Prostate gland (tissue), 2 donors: ENCODE data around the gene CENPI. TPM values are rescaled to one million over a fixed set of nuclear protein-coding genes. Genes with fewer than 3 reads are reported as not detected.

Experiments used
- DNase-seq: peaks from one replicate; pipeline ENCODE4 v3.0.0-alpha.2; 2019; ENCODE audit warnings: low spot score
- H3K27ac ChIP-seq, 2 donors: fragments of 200-600 bp; sonication (generic); 2 replicates each; pipeline ENCODE4 v1.5.1; 2017 to 2019
- H3K27me3 ChIP-seq: fragments of 200-600 bp; sonication (generic); replicated peaks from 2 replicates; pipeline ENCODE4 v1.5.1; 2019; ENCODE audit not compliant: insufficient read depth
- H3K36me3 ChIP-seq, 2 donors: fragments of 200-600 bp; sonication (generic); 1 replicate in 1 of 2; 2 replicates in 1 of 2; pipeline versions ENCODE4 v1.5.1 to v1.8.1; 2017 to 2019
- H3K4me1 ChIP-seq: fragments of 200-600 bp; sonication (generic); replicated peaks from 2 replicates; pipeline ENCODE4 v1.5.1; 2019
- H3K4me3 ChIP-seq, 2 donors: fragments of 200-600 bp; sonication (generic); 2 replicates each; pipeline ENCODE4 v1.5.1; 2017 to 2019
- H3K9me3 ChIP-seq: fragments of 200-600 bp; sonication (generic); 2 replicates; pipeline ENCODE4 v1.5.1; 2017
- POLR2A ChIP-seq: fragments of 450-650 bp; IDR thresholded peaks from one replicate; pipeline ENCODE4 v1.6.1; 2016; ENCODE audit warnings: antibody characterized with exemption, mild to moderate bottlenecking
- POLR2AphosphoS5 ChIP-seq: sonication (generic); formaldehyde crosslinking; IDR thresholded peaks from one replicate; pipeline ENCODE4 v1.6.1; 2017; ENCODE audit warnings: antibody characterized with exemption
- WGBS: methylation state at CpG from one replicate; pipeline ENCODE4 v1.1.5; 2018; 5-methylcytosine and 5-hydroxymethylcytosine counted together
- intact Hi-C: fragments of 100-400 bp; cut with DNase I; formaldehyde crosslinking; loops from one replicate; pipeline ENCODE4 v1.14.2; 2022
- total RNA-seq, 2 donors: library from RNA; depleted of rRNA; stranded (reverse); fragments of >200 nt; gene quantifications; one replicate each; pipeline ENCODE4 v1.1.0, GENCODE V29; 2016
- TF ChIP-seq, protein P1 (sequence below), 4 experiments: fragments of 200-600 bp in 2 of 4; fragments of 450-650 bp in 2 of 4; sonication (generic) in 2 of 4; IDR thresholded peaks; 1 replicate in 3 of 4; 2 replicates in 1 of 4; pipeline ENCODE4 v1.5.1; 2016 to 2019; ENCODE audit warnings: antibody characterized with exemption in 4 of 4, mild to moderate bottlenecking in 2 of 4, moderate library complexity in 2 of 4

CENPI gene
- total RNA-seq, 2 donors from 2014 or later, result 1.0 to 1.9 TPM

DNA sequence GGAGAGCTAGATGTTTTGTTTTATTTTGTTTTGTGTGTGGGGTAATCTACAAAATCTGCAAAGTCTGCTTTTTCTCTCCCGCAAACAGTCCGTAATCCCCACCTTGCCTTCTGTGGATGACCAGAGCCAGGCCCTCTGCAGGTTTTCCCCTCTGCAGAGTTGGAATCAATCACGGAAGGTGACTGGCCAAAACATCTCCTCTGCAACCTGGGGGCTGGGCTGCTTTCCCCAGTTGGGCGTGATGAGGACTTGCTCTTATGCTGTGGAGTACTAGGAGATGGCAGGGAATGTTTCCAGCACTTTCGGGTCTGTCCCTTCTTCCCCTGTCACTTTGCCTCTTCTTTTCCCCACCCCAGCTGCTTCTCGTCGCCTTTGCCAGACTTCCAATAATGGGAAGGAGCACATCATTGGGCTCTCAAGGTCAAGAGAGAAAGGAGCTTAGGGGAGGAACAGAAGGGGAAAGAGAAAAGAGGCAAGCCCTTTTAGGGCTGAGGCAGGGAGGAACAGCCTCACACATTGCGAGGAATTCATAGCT, 18.2 kb upstream of the CENPI start:
- intact Hi-C loops, result no loop called here
- Histone ChIP-seq H3K4me1 (no peaks in the 10 kb centered on the region), H3K27ac (no peak overlapping the region), H3K9me3 (no peaks in the 10 kb centered on the region), H3K4me3 (peak overlapping the region in 1 of 2 donors; percentile 10), H3K36me3 (no peaks in the 10 kb centered on the region), H3K27me3 (no peaks in the 10 kb centered on the region)
- TF ChIP-seq, protein P1, sequence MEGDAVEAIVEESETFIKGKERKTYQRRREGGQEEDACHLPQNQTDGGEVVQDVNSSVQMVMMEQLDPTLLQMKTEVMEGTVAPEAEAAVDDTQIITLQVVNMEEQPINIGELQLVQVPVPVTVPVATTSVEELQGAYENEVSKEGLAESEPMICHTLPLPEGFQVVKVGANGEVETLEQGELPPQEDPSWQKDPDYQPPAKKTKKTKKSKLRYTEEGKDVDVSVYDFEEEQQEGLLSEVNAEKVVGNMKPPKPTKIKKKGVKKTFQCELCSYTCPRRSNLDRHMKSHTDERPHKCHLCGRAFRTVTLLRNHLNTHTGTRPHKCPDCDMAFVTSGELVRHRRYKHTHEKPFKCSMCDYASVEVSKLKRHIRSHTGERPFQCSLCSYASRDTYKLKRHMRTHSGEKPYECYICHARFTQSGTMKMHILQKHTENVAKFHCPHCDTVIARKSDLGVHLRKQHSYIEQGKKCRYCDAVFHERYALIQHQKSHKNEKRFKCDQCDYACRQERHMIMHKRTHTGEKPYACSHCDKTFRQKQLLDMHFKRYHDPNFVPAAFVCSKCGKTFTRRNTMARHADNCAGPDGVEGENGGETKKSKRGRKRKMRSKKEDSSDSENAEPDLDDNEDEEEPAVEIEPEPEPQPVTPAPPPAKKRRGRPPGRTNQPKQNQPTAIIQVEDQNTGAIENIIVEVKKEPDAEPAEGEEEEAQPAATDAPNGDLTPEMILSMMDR (IDR thresholded peaks at IDR 0.05), result no peak
- TF ChIP-seq POLR2AphosphoS5, result no peak
- TF ChIP-seq POLR2A, result no peak
- 19% methylated on average over 8 of the region's 8 CpGs for WGBS
- DNase-seq, result no peak

DNA sequence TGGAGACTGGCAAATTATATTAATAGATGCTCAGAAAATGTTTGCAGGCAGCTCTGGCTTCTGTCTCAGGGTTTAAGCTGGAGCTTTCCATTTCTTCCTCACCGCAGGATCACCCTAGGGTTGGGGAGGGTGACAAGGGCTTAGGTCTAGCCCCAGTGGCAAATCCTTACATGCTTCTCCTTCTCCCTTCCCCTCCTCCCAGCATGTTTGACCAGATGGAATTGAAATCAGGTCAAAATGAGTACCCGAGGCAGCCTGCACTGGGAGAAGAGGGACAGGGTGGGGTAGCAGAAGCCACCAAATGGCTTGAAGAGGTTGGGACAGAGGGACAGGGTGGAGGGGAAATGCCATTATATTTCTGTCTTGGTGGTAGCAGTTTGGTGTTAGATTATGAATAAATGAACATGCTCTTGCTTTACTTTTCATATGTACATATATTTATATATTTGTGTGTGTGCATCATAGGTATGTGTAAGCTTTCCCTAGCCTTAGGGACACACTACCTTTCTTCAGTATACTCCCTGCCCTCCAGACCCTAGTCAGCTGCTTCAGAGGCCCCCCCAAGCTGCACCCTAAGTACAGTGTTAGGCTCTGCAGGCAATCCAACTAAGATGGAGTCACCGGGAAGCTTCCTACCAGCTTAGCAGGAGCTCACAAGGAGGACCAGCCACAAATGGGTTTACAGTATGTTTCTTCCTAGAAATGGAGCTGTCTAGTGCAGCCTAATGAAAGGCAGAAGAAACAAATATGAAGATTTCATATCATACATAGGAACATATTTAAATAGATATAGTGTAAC, 17.5 kb upstream of the CENPI start:
- H3K4me3 ChIP-seq, result no peak overlapping the region
- 39% methylated on average over 3 of the region's 3 CpGs for WGBS
- DNase-seq, result no peak
- intact Hi-C loops, result no loop called here
- TF ChIP-seq POLR2AphosphoS5 (no peak), POLR2A (no peak)
- TF ChIP-seq, protein P1 (IDR thresholded peaks at IDR 0.05), result no peak
- H3K27ac ChIP-seq, result no peak overlapping the region
- H3K27me3 ChIP-seq, result no peaks in the 10 kb centered on the region
- no peaks in the 10 kb centered on the region for H3K4me1 ChIP-seq
- H3K36me3 ChIP-seq, result no peaks in the 10 kb centered on the region
- no peaks in the 10 kb centered on the region for H3K9me3 ChIP-seq

DNA sequence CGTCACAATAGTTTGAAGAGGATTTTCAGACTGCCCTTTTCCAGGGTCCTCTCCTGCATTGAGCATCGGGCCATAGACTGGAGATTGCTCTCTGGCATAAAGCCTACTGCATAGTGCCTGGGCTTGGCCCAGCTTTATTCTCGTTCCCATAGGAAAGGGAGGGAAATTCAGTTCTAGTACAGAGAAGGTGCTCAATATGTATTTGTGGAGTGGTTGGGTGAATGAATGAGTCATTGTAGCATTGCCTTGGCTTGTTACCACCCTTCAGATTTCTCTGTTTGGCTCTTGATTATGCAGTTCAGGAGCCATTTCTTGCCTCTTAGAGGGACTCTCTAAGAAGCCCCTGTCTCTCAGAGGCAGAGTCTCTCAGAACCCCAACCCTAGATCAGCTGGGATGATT, 16.8 kb upstream of the CENPI start:
- intact Hi-C loops, result no loop called here
- H3K36me3 ChIP-seq, result no peaks in the 10 kb centered on the region
- H3K27ac ChIP-seq, result no peak overlapping the region
- no peaks in the 10 kb centered on the region for H3K4me1 ChIP-seq
- DNase-seq, result no peak
- H3K4me3 ChIP-seq, result no peak overlapping the region
- 61% methylated on average over 3 of the region's 3 CpGs for WGBS
- H3K27me3 ChIP-seq, result no peaks in the 10 kb centered on the region
- TF ChIP-seq POLR2AphosphoS5 (no peak), POLR2A (no peak)
- TF ChIP-seq, protein P1 (IDR thresholded peaks at IDR 0.05), result no peak
- H3K9me3 ChIP-seq, result no peaks in the 10 kb centered on the region

DNA sequence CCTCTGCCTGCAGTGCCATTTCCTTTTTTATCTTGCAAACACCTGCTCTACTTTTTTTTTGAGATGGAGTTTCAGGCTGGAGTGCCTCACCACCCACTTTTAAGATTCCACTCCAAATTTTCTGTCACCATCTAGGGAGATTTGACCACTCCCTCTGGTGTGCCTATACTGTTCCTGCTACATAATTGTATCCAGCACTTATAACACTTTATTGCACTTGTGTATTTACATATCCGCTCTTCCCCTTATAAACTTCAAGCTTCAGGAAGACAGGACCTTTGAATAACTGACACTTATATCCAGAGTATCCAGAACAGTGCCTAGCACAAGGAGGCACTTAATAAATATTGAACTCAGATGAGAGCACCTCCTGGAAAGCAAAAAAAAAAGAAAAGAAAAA, 6.2 kb upstream of the CENPI start:
- Histone ChIP-seq H3K36me3 (no peaks in the 10 kb centered on the region), H3K4me3 (no peak overlapping the region), H3K27me3 (no peaks in the 10 kb centered on the region), H3K4me1 (no peaks in the 10 kb centered on the region), H3K9me3 (no peaks in the 10 kb centered on the region), H3K27ac (no peak overlapping the region)
- 79% methylated on average over 1 of the region's 1 CpG for WGBS
- TF ChIP-seq, protein P1 (IDR thresholded peaks at IDR 0.05), result no peak
- TF ChIP-seq POLR2AphosphoS5, result no peak
- no peak for TF ChIP-seq POLR2A
- DNase-seq, result no peak
- intact Hi-C loops, result no loop called here

DNA sequence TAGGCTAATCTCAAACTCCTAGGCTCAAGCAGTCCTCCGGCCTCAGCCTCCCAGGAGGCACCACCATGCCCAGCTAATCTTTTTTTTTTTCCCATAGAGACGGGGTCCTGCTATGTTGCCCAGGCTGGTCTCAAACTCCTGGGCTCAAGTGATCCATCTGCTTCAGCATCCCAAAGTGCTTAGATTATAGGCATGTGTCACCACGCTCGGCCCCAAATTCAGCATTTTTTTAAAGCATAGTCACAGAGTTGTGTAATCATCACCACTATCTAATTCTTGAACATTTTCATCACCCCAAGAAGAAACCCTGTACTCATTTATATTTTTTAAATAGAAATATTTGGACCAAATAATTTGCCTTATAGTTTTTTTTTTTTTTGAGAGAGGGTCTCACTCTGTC, 10.3 kb downstream of the CENPI start:
- Histone ChIP-seq H3K36me3 (no peaks in the 10 kb centered on the region), H3K4me3 (no peak overlapping the region), H3K27me3 (no peaks in the 10 kb centered on the region), H3K27ac (no peak overlapping the region), H3K4me1 (no peaks in the 10 kb centered on the region), H3K9me3 (no peaks in the 10 kb centered on the region)
- no peak for TF ChIP-seq POLR2A
- TF ChIP-seq POLR2AphosphoS5, result no peak
- TF ChIP-seq, protein P1 (IDR thresholded peaks at IDR 0.05), result no peak
- 96% methylated on average over 4 of the region's 4 CpGs for WGBS
- no peak for DNase-seq
- intact Hi-C loops, result no loop called here
